ENCODE measurements around the gene ZC3H4.
A peak's percentile ranks its signal among the peaks of the same experiment; 100 is the strongest.

The ZC3H4 gene

GRCh38 chr19:47132194-47132852 lies 18.7 kb upstream of the ZC3H4 start:
- no peak for DNase-seq

GRCh38 chr19:47130589-47131227 lies 17.1 kb upstream of the ZC3H4 start, which contains the start of gene SAE1:
Gene SAE1, plus strand, starts transcription at chr19:47130835. Its CDS starts 96 bp downstream, at chr19:47130931.
- DNase-seq, result peak; percentile 95

- no peak for DNase-seq
These were observed 16.6 kb upstream of the ZC3H4 start for GRCh38 chr19:47130120-47130588.

- DNase-seq, result no peak
These were observed 16.0 kb upstream of the ZC3H4 start for GRCh38 chr19:47129579-47129978.

GRCh38 chr19:47125669-47125938 lies 12.0 kb upstream of the ZC3H4 start:
- DNase-seq, result no peak

- no peak for DNase-seq
These were observed 11.5 kb upstream of the ZC3H4 start for GRCh38 chr19:47124937-47125668.

- no peak for DNase-seq
These were observed 9.8 kb upstream of the ZC3H4 start for GRCh38 chr19:47123406-47123805.

GRCh38 chr19:47122359-47123335 lies 9.1 kb upstream of the ZC3H4 start:
- DNase-seq, result no peak

- DNase-seq, result no peak
These were observed 7.0 kb upstream of the ZC3H4 start for GRCh38 chr19:47120470-47121067.

- DNase-seq, result no peak
These were observed 475 bp upstream of the ZC3H4 start for GRCh38 chr19:47113850-47114651.

- DNase-seq, result no peak
These were observed 1.2 kb downstream of the ZC3H4 start for GRCh38 chr19:47112166-47112996.

- no peak for DNase-seq
These were observed 1.9 kb downstream of the ZC3H4 start for GRCh38 chr19:47111682-47112165.

GRCh38 chr19:47111006-47111621 lies 2.5 kb downstream of the ZC3H4 start:
- no peak for DNase-seq

- DNase-seq, result no peak
These were observed 3.0 kb downstream of the ZC3H4 start for GRCh38 chr19:47110521-47111005.

- DNase-seq, result no peak
These were observed 3.8 kb downstream of the ZC3H4 start for GRCh38 chr19:47109541-47110375.

- no peak for DNase-seq
These were observed 4.4 kb downstream of the ZC3H4 start for GRCh38 chr19:47109177-47109540.

- DNase-seq, result no peak
These were observed 5.4 kb downstream of the ZC3H4 start for GRCh38 chr19:47107953-47108746.

Data from GOT3 (cell line).